Measurements from ENCODE around the gene KIF5A.

The KIF5A gene

GRCh38 chr12:57558864-57559263 is 9.0 kb downstream of the KIF5A start:
- no peak for TF ChIP-seq REST (IDR thresholded peaks at IDR 0.05; ENCODE audit: low read depth)
- TF ChIP-seq, protein P1, sequence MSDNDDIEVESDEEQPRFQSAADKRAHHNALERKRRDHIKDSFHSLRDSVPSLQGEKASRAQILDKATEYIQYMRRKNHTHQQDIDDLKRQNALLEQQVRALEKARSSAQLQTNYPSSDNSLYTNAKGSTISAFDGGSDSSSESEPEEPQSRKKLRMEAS (IDR thresholded peaks at IDR 0.05), result no peak
- no peak for TF ChIP-seq CREB1 (IDR thresholded peaks at IDR 0.05; ENCODE audit: low read depth)
- TF ChIP-seq TAF1 (IDR thresholded peaks at IDR 0.05; ENCODE audit: low read depth), result no peak
- no peak for TF ChIP-seq EGR1 (IDR thresholded peaks at IDR 0.05)
- no peak for TF ChIP-seq EP300 (IDR thresholded peaks at IDR 0.05; ENCODE audit: borderline replicate concordance)
- no peak for TF ChIP-seq NFIC (IDR thresholded peaks at IDR 0.05)
- no peak for TF ChIP-seq YY1 (IDR thresholded peaks at IDR 0.05; ENCODE audit: low read depth)
- TF ChIP-seq FOXM1 (IDR thresholded peaks at IDR 0.05; ENCODE audit: borderline replicate concordance, low read depth), result no peak
- TF ChIP-seq USF1 (IDR thresholded peaks at IDR 0.05), result no peak
- no peak for TF ChIP-seq RAD21 (IDR thresholded peaks at IDR 0.05; ENCODE audit: low read depth)

DNA sequence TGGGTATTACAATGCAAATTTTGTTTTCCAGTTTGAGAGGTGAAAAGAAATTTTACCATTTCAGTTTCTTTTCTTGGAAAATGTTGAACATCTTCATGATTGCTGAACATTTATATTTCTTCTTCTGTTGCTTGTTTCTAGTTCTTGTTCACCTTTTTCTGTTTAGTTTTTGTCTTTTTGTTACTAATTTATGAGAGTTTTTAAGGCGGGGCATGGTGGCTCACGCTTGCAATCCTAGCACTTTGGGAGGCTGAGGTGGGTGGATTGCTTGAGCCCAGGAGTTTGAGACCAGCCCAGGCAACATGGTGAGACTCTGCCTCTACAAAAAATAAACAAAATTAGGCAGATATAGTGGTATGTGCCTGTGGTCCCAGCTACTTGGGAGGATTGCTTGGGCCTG is 10.7 kb downstream of the KIF5A start:
- TF ChIP-seq TEAD4 (IDR thresholded peaks at IDR 0.05), result no peak
- no peak for TF ChIP-seq TAF1 (IDR thresholded peaks at IDR 0.05; ENCODE audit: low read depth)
- TF ChIP-seq USF1 (IDR thresholded peaks at IDR 0.05), result no peak
- TF ChIP-seq TCF12 (IDR thresholded peaks at IDR 0.05; ENCODE audit: low read depth), result no peak
- TF ChIP-seq REST (IDR thresholded peaks at IDR 0.05; ENCODE audit: low read depth), result no peak
- TF ChIP-seq, protein P1 (IDR thresholded peaks at IDR 0.05), result no peak
- no peak for TF ChIP-seq YY1 (IDR thresholded peaks at IDR 0.05; ENCODE audit: low read depth)
- TF ChIP-seq FOXM1 (IDR thresholded peaks at IDR 0.05; ENCODE audit: borderline replicate concordance, low read depth), result no peak
- no peak for TF ChIP-seq NFIC (IDR thresholded peaks at IDR 0.05)
- no peak for TF ChIP-seq CEBPB (IDR thresholded peaks at IDR 0.05)

- TF ChIP-seq REST (IDR thresholded peaks at IDR 0.05; ENCODE audit: low read depth) (no peak), TAF1 (IDR thresholded peaks at IDR 0.05; ENCODE audit: low read depth) (no peak), USF1 (IDR thresholded peaks at IDR 0.05) (no peak), EGR1 (IDR thresholded peaks at IDR 0.05) (no peak), YY1 (IDR thresholded peaks at IDR 0.05; ENCODE audit: low read depth) (no peak), TCF12 (IDR thresholded peaks at IDR 0.05; ENCODE audit: low read depth) (no peak), FOXM1 (IDR thresholded peaks at IDR 0.05; ENCODE audit: borderline replicate concordance, low read depth) (no peak), CREB1 (IDR thresholded peaks at IDR 0.05; ENCODE audit: low read depth) (no peak), EP300 (IDR thresholded peaks at IDR 0.05; ENCODE audit: borderline replicate concordance) (no peak), ZBTB7A (IDR thresholded peaks at IDR 0.05; ENCODE audit: low read depth) (no peak), CEBPB (IDR thresholded peaks at IDR 0.05) (no peak), RAD21 (IDR thresholded peaks at IDR 0.05; ENCODE audit: low read depth) (no peak), TEAD4 (IDR thresholded peaks at IDR 0.05) (no peak), NFIC (IDR thresholded peaks at IDR 0.05) (no peak)
- TF ChIP-seq, protein P1 (IDR thresholded peaks at IDR 0.05), result no peak
Observed at GRCh38 chr12:57563358-57563757, 13.5 kb downstream of the KIF5A start.

- TF ChIP-seq TEAD4 (IDR thresholded peaks at IDR 0.05), result no peak
- no peak for TF ChIP-seq REST (IDR thresholded peaks at IDR 0.05; ENCODE audit: low read depth)
- TF ChIP-seq YY1 (IDR thresholded peaks at IDR 0.05; ENCODE audit: low read depth), result no peak
- no peak for TF ChIP-seq CREB1 (IDR thresholded peaks at IDR 0.05; ENCODE audit: low read depth)
- no peak for TF ChIP-seq USF1 (IDR thresholded peaks at IDR 0.05)
- no peak for TF ChIP-seq CEBPB (IDR thresholded peaks at IDR 0.05)
- TF ChIP-seq ZBTB7A (IDR thresholded peaks at IDR 0.05; ENCODE audit: low read depth), result no peak
- no peak for TF ChIP-seq NFIC (IDR thresholded peaks at IDR 0.05)
- no peak for TF ChIP-seq TAF1 (IDR thresholded peaks at IDR 0.05; ENCODE audit: low read depth)
- TF ChIP-seq FOXM1 (IDR thresholded peaks at IDR 0.05; ENCODE audit: borderline replicate concordance, low read depth), result no peak
- TF ChIP-seq EGR1 (IDR thresholded peaks at IDR 0.05), result no peak
- no peak for TF ChIP-seq EP300 (IDR thresholded peaks at IDR 0.05; ENCODE audit: borderline replicate concordance)
- no peak for TF ChIP-seq RAD21 (IDR thresholded peaks at IDR 0.05; ENCODE audit: low read depth)
- TF ChIP-seq, protein P1 (IDR thresholded peaks at IDR 0.05), result no peak
- no peak for TF ChIP-seq TCF12 (IDR thresholded peaks at IDR 0.05; ENCODE audit: low read depth)
Observed at GRCh38 chr12:57564178-57564740, 14.4 kb downstream of the KIF5A start.

Measured in Ishikawa (cell line).